Left cardiac atrium (tissue), 4 donors: Measurements from ENCODE around the gene CFAP221. TPM values are rescaled to one million over a fixed set of nuclear protein-coding genes. Genes with fewer than 3 reads are reported as not detected.

Experiments
- ATAC-seq, 2 donors: fragments of 200-7000 bp; cut with Tn5 transposase; one replicate each; pipeline ENCODE4 v1.9.1; 2020; ENCODE audit warnings: mild to moderate bottlenecking in 2 of 2, moderate library complexity in 2 of 2
- DNase-seq: peaks from one replicate; pipeline ENCODE4 v3.0.0-alpha.2; 2020
- intact Hi-C, 2 donors: fragments of 100-400 bp; cut with DNase I; formaldehyde crosslinking; loops; one replicate each; pipeline versions ENCODE4 v1.14.1 to v1.15.1; 2022 to 2023
- total RNA-seq, 2 donors: library from RNA; stranded (reverse); fragmentation: NEBNext Ultra II Directional; extraction: Animal tissue kit (Norgen Biotek cat#: 25700); gene quantifications; one replicate each; pipeline ENCODE4 v1.2.1, GENCODE V29; 2021
- donor health status: DM: no; HTN: yes; CAD: no.
- donor health status: DM: no; HTN: yes; CAD: no; lungs with severe emphysema.
- donor health status: DM: yes; HTN: yes; CAD: no.
- donor health status: Dilated cardiomyopathy.

CFAP221 gene
- total RNA-seq, 2 donors from 2014 or later = 0.91 to 0.97 TPM

GRCh38 chr2:119527999-119528398 is 16.2 kb upstream of the CFAP221 start:
- no peak for DNase-seq
- ATAC-seq = no peak
- intact Hi-C loops = loop anchor here in 1 of 2 donors (10.0 kb wide), 1 partner anchor 117 kb away; no protein-coding TSS in a partner anchor

GRCh38 chr2:119531292-119531691 is 13.0 kb upstream of the CFAP221 start:
- no peak for DNase-seq

GRCh38 chr2:119533560-119533959 is 10.7 kb upstream of the CFAP221 start:
- no peak for ATAC-seq
- DNase-seq = no peak
- intact Hi-C loops = no loop called here

More at GRCh38 chr2:119531292-119531691, 13.0 kb upstream of the CFAP221 start:
- ATAC-seq = no peak
- intact Hi-C loops = no loop called here

- intact Hi-C loops = no loop called here
- DNase-seq (no peak), ATAC-seq (no peak)
Measured at GRCh38 chr2:119536211-119536610, 8.0 kb upstream of the CFAP221 start.

GRCh38 chr2:119536707-119537106 is 7.5 kb upstream of the CFAP221 start:
- intact Hi-C loops = no loop called here
- DNase-seq (no peak), ATAC-seq (no peak)

GRCh38 chr2:119537792-119538191 is 6.5 kb upstream of the CFAP221 start:
- DNase-seq (no peak), ATAC-seq (no peak)
- intact Hi-C loops = no loop called here

GRCh38 chr2:119541476-119541875 is 2.8 kb upstream of the CFAP221 start:
- ATAC-seq = no peak
- no peak for DNase-seq
- intact Hi-C loops = no loop called here

- intact Hi-C loops = no loop called here
- ATAC-seq = no peak
- no peak for DNase-seq
Measured at GRCh38 chr2:119544939-119545475, 758 bp downstream of the CFAP221 start.

- no peak for ATAC-seq
- DNase-seq = no peak
- intact Hi-C loops = no loop called here
Measured at GRCh38 chr2:119545754-119546446, 1.7 kb downstream of the CFAP221 start.

- ATAC-seq = no peak
Measured at GRCh38 chr2:119546447-119546767, 2.2 kb downstream of the CFAP221 start.

GRCh38 chr2:119548516-119549120 is 4.4 kb downstream of the CFAP221 start:
- intact Hi-C loops = no loop called here
- ATAC-seq (no peak), DNase-seq (no peak)

More at GRCh38 chr2:119546447-119546767, 2.2 kb downstream of the CFAP221 start:
- DNase-seq = no peak
- intact Hi-C loops = no loop called here

GRCh38 chr2:119549241-119549640 is 5.0 kb downstream of the CFAP221 start:
- DNase-seq = no peak
- ATAC-seq = peak in 1 of 2 donors; percentile 49
- intact Hi-C loops = no loop called here

- intact Hi-C loops = no loop called here
- no peak for DNase-seq
- no peak for ATAC-seq
Measured at GRCh38 chr2:119550346-119550745, 6.1 kb downstream of the CFAP221 start.

- no peak for ATAC-seq
- intact Hi-C loops = no loop called here
- DNase-seq = no peak
Measured at GRCh38 chr2:119550856-119551255, 6.6 kb downstream of the CFAP221 start.

- DNase-seq (no peak), ATAC-seq (no peak)
- intact Hi-C loops = no loop called here
Measured at GRCh38 chr2:119552902-119553301, 8.7 kb downstream of the CFAP221 start.

- ATAC-seq (no peak), DNase-seq (no peak)
- intact Hi-C loops = no loop called here
Measured at GRCh38 chr2:119553687-119554344, 9.6 kb downstream of the CFAP221 start.

- no peak for DNase-seq
- no peak for ATAC-seq
- intact Hi-C loops = no loop called here
Measured at GRCh38 chr2:119565481-119565880, 21.2 kb downstream of the CFAP221 start.

- intact Hi-C loops = no loop called here
Measured at GRCh38 chr2:119567292-119567691, 23.0 kb downstream of the CFAP221 start.

GRCh38 chr2:119574108-119574815 is 30.0 kb downstream of the CFAP221 start:
- ATAC-seq (no peak), DNase-seq (no peak)
- intact Hi-C loops = no loop called here

More at GRCh38 chr2:119567292-119567691, 23.0 kb downstream of the CFAP221 start:
- ATAC-seq (no peak), DNase-seq (no peak)

GRCh38 chr2:119574864-119575263 is 30.6 kb downstream of the CFAP221 start:
- ATAC-seq (no peak), DNase-seq (no peak)
- intact Hi-C loops = no loop called here
